Measurements from ENCODE around the gene C9orf153. TPM values are rescaled to one million over a fixed set of nuclear protein-coding genes. Genes with fewer than 3 reads are reported as not detected.
"Not testable (repeated sequence)": the region's sequence is repeated elsewhere in the genome, so short reads cannot be mapped to it uniquely, and the experiment has no call there.

C9orf153 gene
- total and polyA plus RNA-seq, 2 of the 4 experiments (the other 2 are of a cell fraction): not detected

DNA sequence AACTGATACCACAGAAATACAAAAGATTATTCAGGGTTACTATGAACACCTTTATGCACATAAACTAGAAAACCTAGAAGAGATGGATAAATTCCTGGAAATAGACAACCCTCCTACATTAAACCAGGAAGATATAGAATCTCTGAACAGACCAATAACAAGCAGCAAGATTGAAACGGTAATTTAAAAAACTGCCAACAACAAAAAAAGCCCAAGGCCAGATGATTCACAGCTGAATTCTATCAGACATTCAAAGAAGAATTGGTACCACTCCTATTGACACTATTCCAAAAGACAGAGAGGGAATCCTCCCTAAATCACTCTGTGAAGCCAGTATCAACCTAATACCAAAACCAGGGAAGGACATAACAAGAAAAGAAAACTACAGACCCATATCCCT is 68.8 kb downstream of the C9orf153 start:
- POLR2A ChIA-PET (ENCODE audit: unreplicated experiment); H3K27me3 ChIP-seq (ENCODE audit: control insufficient read depth, insufficient read depth, low read length); intact Hi-C loops (cut with micrococcal nuclease); H3K23ac ChIP-seq (ENCODE audit: low read depth, low read length); in situ Hi-C loops (cut with MboI; ENCODE audit: low sequenced_read_pairs); ATAC-seq (ENCODE audit: low read depth); H3K18ac ChIP-seq (ENCODE audit: low read depth, low read length); H4K8ac ChIP-seq (ENCODE audit: low read depth in 2 of 2, low read length in 2 of 2); H3K4me2 ChIP-seq (ENCODE audit: low read depth, low read length); H3K9me3 ChIP-seq (ENCODE audit: control insufficient read depth, insufficient read depth, low read length); H4K20me1 ChIP-seq (ENCODE audit: insufficient read depth, low read length); H3K4me3 ChIP-seq (ENCODE audit: insufficient read depth, low read depth, low read length); H3K27ac ChIP-seq (ENCODE audit: insufficient read depth, low read length); H4K91ac ChIP-seq (ENCODE audit: insufficient read depth, low read depth, low read length); H2AK5ac ChIP-seq (ENCODE audit: low read depth, low read length); H3K56ac ChIP-seq (ENCODE audit: extremely low read depth, insufficient read depth, low read length); dilution Hi-C loops (cut with HindIII; ENCODE audit: low sequenced_read_pairs, unreplicated experiment); BruUV-seq (replicated peaks); H3K9me1 ChIP-seq (ENCODE audit: insufficient read depth, low read length); H2BK20ac ChIP-seq (ENCODE audit: low read depth, low read length); H3K9ac ChIP-seq (ENCODE audit: low read depth, low read length); H2BK5ac ChIP-seq (ENCODE audit: low read depth, low read length, poor library complexity, severe bottlenecking); H3K14ac ChIP-seq (replicated peaks; ENCODE audit: low read depth, low read length); H4K5ac ChIP-seq (ENCODE audit: low read depth, low read length); DNase-seq; H3K4me1 ChIP-seq (ENCODE audit: control insufficient read depth, insufficient read depth, low read length); H2BK120ac ChIP-seq (ENCODE audit: low read depth, low read length); H2AK9ac ChIP-seq (replicated peaks; ENCODE audit: low read depth, low read length, poor library complexity); H3K36me3 ChIP-seq (ENCODE audit: control insufficient read depth, insufficient read depth, low read length); H3K4ac ChIP-seq (ENCODE audit: low read depth, low read length); H2AFZ ChIP-seq (replicated peaks; ENCODE audit: low read length, poor library complexity); H3K79me1 ChIP-seq (ENCODE audit: low read depth in 1 of 2, low read length in 2 of 2); H2BK15ac ChIP-seq (ENCODE audit: low read depth, low read length): not testable (repeated sequence)
- CTCF ChIA-PET: interaction anchor here (0.7 kb wide), 1 partner anchor 11 kb away, joined by 3 read pairs; no protein-coding TSS in a partner anchor
- no CpG with 5 or more reads among the region's 1 CpG for WGBS, 2 experiments (ENCODE audit: extremely low coverage in 2 of 2, insufficient read length in 1 of 2)

Measured in IMR-90 (cell line).